Activated CD4-positive, CD25-positive, alpha-beta regulatory T cell treated with anti-CD3 and anti-CD28 coated beads, Interleukin-2, amount 50 U/mL, for 72 hours (primary cell): ENCODE data around the gene MGAT5.

ENCODE experiments used
- DNase-seq: peaks from one replicate; pipeline ENCODE4 v3.0.0; 2021

MGAT5 gene

GRCh38 chr2:134341476-134341875 lies 87.6 kb downstream of the MGAT5 start:
- no peak for DNase-seq

GRCh38 chr2:134344954-134345697 lies 91.3 kb downstream of the MGAT5 start:
- DNase-seq = no peak

- no peak for DNase-seq
Observed at GRCh38 chr2:134346141-134346540, 92.3 kb downstream of the MGAT5 start.

GRCh38 chr2:134347756-134348155 lies 93.9 kb downstream of the MGAT5 start:
- DNase-seq = no peak

- no peak for DNase-seq
Observed at GRCh38 chr2:134348239-134348638, 94.4 kb downstream of the MGAT5 start.

- DNase-seq = no peak
Observed at GRCh38 chr2:134348760-134349159, 94.9 kb downstream of the MGAT5 start.

- DNase-seq = no peak
Observed at GRCh38 chr2:134351016-134351415, 97.1 kb downstream of the MGAT5 start.

- no peak for DNase-seq
Observed at GRCh38 chr2:134351899-134352298, 98.0 kb downstream of the MGAT5 start.

- DNase-seq = no peak
Observed at GRCh38 chr2:134352844-134353243, 99.0 kb downstream of the MGAT5 start.

- no peak for DNase-seq
Observed at GRCh38 chr2:134354611-134355010, 100.7 kb downstream of the MGAT5 start.

- no peak for DNase-seq
Observed at GRCh38 chr2:134357814-134358213, 103.9 kb downstream of the MGAT5 start.

- no peak for DNase-seq
Observed at GRCh38 chr2:134359367-134360081, 105.7 kb downstream of the MGAT5 start.

- no peak for DNase-seq
Observed at GRCh38 chr2:134360745-134361487, 107.0 kb downstream of the MGAT5 start.

- DNase-seq = no peak
Observed at GRCh38 chr2:134361648-134362047, 107.8 kb downstream of the MGAT5 start.

GRCh38 chr2:134362152-134362668 lies 108.3 kb downstream of the MGAT5 start:
- no peak for DNase-seq

- no peak for DNase-seq
Observed at GRCh38 chr2:134362740-134363139, 108.9 kb downstream of the MGAT5 start.

- DNase-seq = no peak
Observed at GRCh38 chr2:134365356-134365755, 111.5 kb downstream of the MGAT5 start.

GRCh38 chr2:134366359-134366758 lies 112.5 kb downstream of the MGAT5 start:
- no peak for DNase-seq

GRCh38 chr2:134367213-134367612 lies 113.3 kb downstream of the MGAT5 start:
- no peak for DNase-seq

GRCh38 chr2:134368009-134368817 lies 114.3 kb downstream of the MGAT5 start:
- no peak for DNase-seq

GRCh38 chr2:134369220-134369902 lies 115.5 kb downstream of the MGAT5 start:
- DNase-seq = no peak
